Tibial artery (tissue), 4 donors: ENCODE results near the gene ALOX12B.
"Not testable (repeated sequence)": the region's sequence is repeated elsewhere in the genome, so short reads cannot be mapped to it uniquely, and the experiment has no call there.

ENCODE experiments used
- DNase-seq, 2 donors: peaks; one replicate each; pipeline ENCODE4 v3.0.0-alpha.2; 2019
- H3K27ac ChIP-seq, 2 donors: fragments of 200-600 bp; sonication (generic) in 1 of 2; 1 replicate in 1 of 2; 2 replicates in 1 of 2; pipeline ENCODE4 v1.5.1; 2018 to 2019; ENCODE audit warnings: mild to moderate bottlenecking in 1 of 2
- H3K27me3 ChIP-seq, 2 donors: fragments of 200-600 bp; sonication (generic) in 1 of 2; one replicate each; pipeline versions ENCODE4 v1.5.1 to v1.6.0; 2016 to 2019
- H3K36me3 ChIP-seq, 3 donors: fragments of 200-600 bp; sonication (generic) in 2 of 3; one replicate each; pipeline ENCODE4 v1.5.1; 2016 to 2019; ENCODE audit warnings: mild to moderate bottlenecking in 2 of 3
- H3K4me1 ChIP-seq, 4 donors: fragments of 200-600 bp; sonication (generic) in 2 of 4; 1 replicate in 3 of 4; 2 replicates in 1 of 4; pipeline ENCODE4 v1.5.1; 2016 to 2019
- H3K4me3 ChIP-seq, 2 donors: fragments of 200-600 bp; sonication (generic) in 1 of 2; 1 replicate in 1 of 2; 2 replicates in 1 of 2; pipeline ENCODE4 v1.5.1; 2018 to 2019; ENCODE audit warnings: mild to moderate bottlenecking in 2 of 2
- H3K9me3 ChIP-seq, 3 donors: fragments of 200-600 bp; sonication (generic) in 1 of 3; one replicate each; pipeline ENCODE4 v1.5.1; 2016 to 2019
- intact Hi-C: fragments of 100-400 bp; cut with DNase I; formaldehyde crosslinking; loops from one replicate; pipeline ENCODE4 v1.15.0; 2023; ENCODE audit warnings: low total_unique reads
- TF ChIP-seq, protein P1 (sequence below), 2 experiments: fragments of 200-600 bp in 1 of 2; fragments of 450-650 bp in 1 of 2; IDR thresholded peaks; one replicate each; pipeline ENCODE4 v1.5.1; 2017 to 2019; ENCODE audit warnings: antibody characterized with exemption in 2 of 2, mild to moderate bottlenecking in 1 of 2, moderate library complexity in 1 of 2

Gene ALOX12B

DNA sequence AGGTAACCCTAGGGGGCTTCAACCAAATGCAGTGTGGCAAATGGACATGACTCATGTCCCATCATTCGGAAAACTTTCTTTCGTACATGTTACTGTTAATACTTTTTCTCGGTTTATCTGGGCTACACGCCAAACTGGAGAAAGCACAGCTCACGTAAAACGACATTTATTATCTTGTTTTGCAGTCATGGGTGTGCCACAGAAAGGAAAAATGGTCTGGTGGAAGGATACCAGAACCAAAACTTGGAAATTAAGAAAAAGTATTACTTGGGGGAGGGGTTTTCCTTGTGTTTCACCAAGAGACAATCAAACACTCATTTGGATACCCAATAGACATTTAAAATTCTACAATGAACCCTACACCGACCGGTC is 25.1 kb downstream of the ALOX12B start:
- intact Hi-C loops: loop anchor here (2.0 kb wide), 1 partner anchor 14 kb away; no protein-coding TSS in a partner anchor
- DNase-seq: no peak
- Histone ChIP-seq H3K36me3 (no peaks in the 10 kb centered on the region), H3K27ac (no peak overlapping the region), H3K9me3 (no peaks in the 10 kb centered on the region), H3K4me1 (peaks cover 0 to 9% (median 3%) of the 10 kb centered on the region in 4 donors), H3K4me3 (no peak overlapping the region), H3K27me3 (peaks cover 0 to 78% of the 10 kb centered on the region in 2 donors)
- TF ChIP-seq, protein P1, sequence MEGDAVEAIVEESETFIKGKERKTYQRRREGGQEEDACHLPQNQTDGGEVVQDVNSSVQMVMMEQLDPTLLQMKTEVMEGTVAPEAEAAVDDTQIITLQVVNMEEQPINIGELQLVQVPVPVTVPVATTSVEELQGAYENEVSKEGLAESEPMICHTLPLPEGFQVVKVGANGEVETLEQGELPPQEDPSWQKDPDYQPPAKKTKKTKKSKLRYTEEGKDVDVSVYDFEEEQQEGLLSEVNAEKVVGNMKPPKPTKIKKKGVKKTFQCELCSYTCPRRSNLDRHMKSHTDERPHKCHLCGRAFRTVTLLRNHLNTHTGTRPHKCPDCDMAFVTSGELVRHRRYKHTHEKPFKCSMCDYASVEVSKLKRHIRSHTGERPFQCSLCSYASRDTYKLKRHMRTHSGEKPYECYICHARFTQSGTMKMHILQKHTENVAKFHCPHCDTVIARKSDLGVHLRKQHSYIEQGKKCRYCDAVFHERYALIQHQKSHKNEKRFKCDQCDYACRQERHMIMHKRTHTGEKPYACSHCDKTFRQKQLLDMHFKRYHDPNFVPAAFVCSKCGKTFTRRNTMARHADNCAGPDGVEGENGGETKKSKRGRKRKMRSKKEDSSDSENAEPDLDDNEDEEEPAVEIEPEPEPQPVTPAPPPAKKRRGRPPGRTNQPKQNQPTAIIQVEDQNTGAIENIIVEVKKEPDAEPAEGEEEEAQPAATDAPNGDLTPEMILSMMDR (IDR thresholded peaks at IDR 0.05): no peak

DNA sequence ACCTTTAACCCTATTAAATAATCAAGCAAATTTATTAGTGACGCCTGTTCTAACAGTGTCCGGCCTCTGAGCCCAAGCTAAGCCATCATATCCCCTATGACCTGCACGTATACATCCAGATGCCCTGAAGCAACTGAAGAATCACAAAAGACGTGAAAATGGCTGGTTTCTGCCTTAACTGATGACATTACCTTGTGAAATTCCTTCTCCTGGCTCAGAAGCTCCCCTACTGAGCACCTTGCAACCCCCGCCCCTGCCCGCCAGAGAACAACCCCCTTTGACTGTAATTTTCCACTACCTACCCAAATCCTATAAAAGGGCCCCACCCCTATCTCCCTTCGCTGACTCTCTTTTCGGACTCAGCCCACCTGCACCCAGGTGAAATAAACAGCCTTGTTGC is 25.7 kb downstream of the ALOX12B start:
- not testable (repeated sequence) for H3K4me1 ChIP-seq, H3K4me3 ChIP-seq, H3K36me3 ChIP-seq, DNase-seq, H3K9me3 ChIP-seq, H3K27ac ChIP-seq
- intact Hi-C loops: loop anchor here (2.0 kb wide), 1 partner anchor 15 kb away; no protein-coding TSS in a partner anchor
- peaks cover 0 to 78% of the 10 kb centered on the region in 2 donors for H3K27me3 ChIP-seq

DNA sequence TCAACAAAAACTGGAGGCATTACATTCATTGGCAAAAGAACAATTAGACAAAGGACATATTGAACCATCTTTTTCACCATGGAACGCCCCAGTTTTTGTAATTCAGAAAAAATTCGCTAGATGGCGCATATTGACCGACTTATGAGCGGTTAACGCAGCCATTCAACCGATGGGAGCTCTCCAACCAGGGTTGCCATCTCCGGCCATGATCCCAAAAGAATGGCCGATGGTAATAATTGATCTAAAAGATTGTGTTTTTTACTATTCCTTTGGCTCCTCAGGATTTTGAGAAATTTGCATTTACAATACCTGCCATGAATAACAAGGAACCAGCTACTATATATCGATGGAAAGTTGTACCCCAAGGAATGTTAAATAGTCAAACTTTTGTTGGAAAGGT is 27.2 kb downstream of the ALOX12B start:
- intact Hi-C loops: no loop called here
- Histone ChIP-seq H3K36me3 (no peaks in the 10 kb centered on the region), H3K27ac (no peak overlapping the region), H3K9me3 (no peaks in the 10 kb centered on the region), H3K4me3 (no peak overlapping the region), H3K27me3 (peaks cover 0 to 91% of the 10 kb centered on the region in 2 donors), H3K4me1 (peaks cover 0 to 9% (median 3%) of the 10 kb centered on the region in 4 donors)
- peak in 1 of 2 donors; percentile 54 for DNase-seq
- TF ChIP-seq, protein P1 (IDR thresholded peaks at IDR 0.05): peak; percentile 68 to 75

DNA sequence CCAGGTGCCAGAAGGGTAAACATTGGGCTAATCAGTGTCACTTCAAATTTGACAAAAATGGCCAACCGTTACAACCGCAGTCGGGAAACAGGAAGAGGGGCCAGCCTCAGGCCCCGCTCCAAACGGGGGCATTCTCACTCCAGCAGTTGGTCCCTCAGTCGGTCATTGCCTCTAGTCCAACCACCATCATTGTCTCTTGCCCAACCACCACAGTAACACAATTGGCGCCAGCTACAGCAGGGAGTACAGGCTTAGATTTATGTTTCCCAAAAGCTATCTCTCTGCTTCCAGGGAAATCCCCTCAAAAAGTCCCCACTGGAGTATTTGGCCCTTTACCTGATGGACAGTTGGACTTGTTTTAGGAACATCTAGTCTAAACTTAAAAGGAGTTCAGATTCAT is 28.4 kb downstream of the ALOX12B start:
- Histone ChIP-seq H3K27ac (no peak overlapping the region), H3K9me3 (no peaks in the 10 kb centered on the region), H3K4me3 (no peak overlapping the region), H3K4me1 (peaks cover 0 to 9% (median 3%) of the 10 kb centered on the region in 4 donors), H3K27me3 (peaks cover 0 to 90% of the 10 kb centered on the region in 2 donors), H3K36me3 (no peaks in the 10 kb centered on the region)
- DNase-seq: no peak
- TF ChIP-seq, protein P1 (IDR thresholded peaks at IDR 0.05): peak in 1 of 2 experiments; percentile 5
- intact Hi-C loops: no loop called here

DNA sequence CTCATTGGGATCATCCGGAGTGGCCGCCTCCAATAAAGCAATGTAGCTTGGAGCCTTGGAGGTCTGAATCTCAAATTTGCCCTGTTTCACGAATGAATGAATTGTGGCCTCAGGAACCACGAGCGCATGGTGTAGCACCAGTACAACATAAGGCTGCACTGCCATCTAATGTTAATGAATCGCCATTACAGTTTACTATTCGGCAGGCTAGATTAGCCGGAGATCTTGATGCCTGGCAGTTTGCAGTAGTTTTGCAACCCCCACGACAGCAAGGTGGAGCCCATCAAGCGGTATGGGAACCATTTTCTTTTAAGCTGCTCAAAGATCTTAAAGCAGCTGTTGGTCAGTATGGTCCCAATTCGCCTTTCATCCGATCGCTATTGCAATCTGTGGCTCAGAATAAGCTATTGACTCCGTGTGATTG is 29.8 kb downstream of the ALOX12B start:
- H3K27ac ChIP-seq: no peak overlapping the region
- H3K4me3 ChIP-seq: no peak overlapping the region
- peaks cover 0 to 6% (median 3%) of the 10 kb centered on the region in 4 donors for H3K4me1 ChIP-seq
- TF ChIP-seq, protein P1 (IDR thresholded peaks at IDR 0.05): peak; percentile 72 to 76
- intact Hi-C loops: no loop called here
- no peaks in the 10 kb centered on the region for H3K9me3 ChIP-seq
- peaks cover 0 to 81% of the 10 kb centered on the region in 2 donors for H3K27me3 ChIP-seq
- peak; percentile 55 to 61 for DNase-seq
- no peaks in the 10 kb centered on the region for H3K36me3 ChIP-seq

DNA sequence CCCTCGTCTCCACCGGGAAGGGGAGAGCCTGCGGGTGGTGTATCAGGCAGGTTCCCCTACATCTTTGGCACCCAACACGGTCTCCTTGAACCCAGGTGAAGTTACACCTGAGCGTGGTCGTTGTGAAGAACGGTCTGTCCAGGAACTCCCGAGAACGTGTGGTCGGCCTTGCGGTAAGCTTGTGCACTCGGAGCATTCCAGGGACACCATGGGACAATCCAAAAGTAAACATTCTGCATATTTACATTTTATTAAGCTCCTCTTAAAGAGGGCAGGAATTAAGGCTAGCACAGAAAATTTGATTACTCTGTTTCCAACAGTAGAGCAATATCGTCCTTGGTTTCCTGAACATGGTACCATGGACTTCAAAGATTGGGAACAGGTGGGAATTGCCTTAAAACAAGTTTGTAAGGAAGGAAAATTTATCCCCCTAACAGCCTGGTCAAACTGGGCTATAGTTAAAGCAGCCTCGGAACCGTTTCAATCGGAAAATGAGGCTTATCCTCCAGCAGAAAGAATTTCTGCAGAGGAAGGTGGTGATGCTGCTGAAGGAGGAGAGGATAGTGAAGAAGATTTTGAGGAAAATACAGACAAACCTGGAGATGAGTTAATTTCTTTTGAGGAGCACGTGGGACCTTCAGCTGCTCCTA is 30.4 kb downstream of the ALOX12B start:
- Histone ChIP-seq H3K4me1 (peaks cover 0 to 4% (median 0%) of the 10 kb centered on the region in 4 donors), H3K36me3 (no peaks in the 10 kb centered on the region), H3K27me3 (peaks cover 0 to 75% of the 10 kb centered on the region in 2 donors), H3K9me3 (no peaks in the 10 kb centered on the region), H3K4me3 (no peak overlapping the region), H3K27ac (no peak overlapping the region)
- DNase-seq: peak in 1 of 2 donors; percentile 43
- TF ChIP-seq, protein P1 (IDR thresholded peaks at IDR 0.05): no peak
- intact Hi-C loops: no loop called here
